Ishikawa (cell line): Measurements from ENCODE around the gene GLT6D1.

ENCODE experiments used
- EP300 ChIP-seq: IDR thresholded peaks from 2 replicates; pipeline ENCODE4 v1.6.1; 2012; ENCODE audit warnings: borderline replicate concordance
- FOXM1 ChIP-seq: IDR thresholded peaks from 2 replicates; pipeline ENCODE4 v1.6.1; 2012; ENCODE audit warnings: low read depth, borderline replicate concordance
- MAX ChIP-seq: IDR thresholded peaks from 2 replicates; pipeline ENCODE4 v1.6.1; 2012
- TEAD4 ChIP-seq: IDR thresholded peaks from 2 replicates; pipeline ENCODE4 v1.6.1; 2012
- TF ChIP-seq, protein P1 (sequence below): IDR thresholded peaks from 2 replicates; pipeline ENCODE4 v1.6.1; 2012
- TF ChIP-seq, protein P2 (sequence below): IDR thresholded peaks from 2 replicates; pipeline ENCODE4 v1.6.1; 2012; ENCODE audit warnings: low read depth, mild to moderate bottlenecking

GRCh38 chr9:135592625-135593024, 46.7 kb downstream of the GLT6D1 start:
- TF ChIP-seq MAX (no peak), EP300 (no peak), FOXM1 (no peak), TEAD4 (no peak)
- TF ChIP-seq, protein P1, sequence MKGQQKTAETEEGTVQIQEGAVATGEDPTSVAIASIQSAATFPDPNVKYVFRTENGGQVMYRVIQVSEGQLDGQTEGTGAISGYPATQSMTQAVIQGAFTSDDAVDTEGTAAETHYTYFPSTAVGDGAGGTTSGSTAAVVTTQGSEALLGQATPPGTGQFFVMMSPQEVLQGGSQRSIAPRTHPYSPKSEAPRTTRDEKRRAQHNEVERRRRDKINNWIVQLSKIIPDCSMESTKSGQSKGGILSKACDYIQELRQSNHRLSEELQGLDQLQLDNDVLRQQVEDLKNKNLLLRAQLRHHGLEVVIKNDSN, result no peak
- TF ChIP-seq, protein P2, sequence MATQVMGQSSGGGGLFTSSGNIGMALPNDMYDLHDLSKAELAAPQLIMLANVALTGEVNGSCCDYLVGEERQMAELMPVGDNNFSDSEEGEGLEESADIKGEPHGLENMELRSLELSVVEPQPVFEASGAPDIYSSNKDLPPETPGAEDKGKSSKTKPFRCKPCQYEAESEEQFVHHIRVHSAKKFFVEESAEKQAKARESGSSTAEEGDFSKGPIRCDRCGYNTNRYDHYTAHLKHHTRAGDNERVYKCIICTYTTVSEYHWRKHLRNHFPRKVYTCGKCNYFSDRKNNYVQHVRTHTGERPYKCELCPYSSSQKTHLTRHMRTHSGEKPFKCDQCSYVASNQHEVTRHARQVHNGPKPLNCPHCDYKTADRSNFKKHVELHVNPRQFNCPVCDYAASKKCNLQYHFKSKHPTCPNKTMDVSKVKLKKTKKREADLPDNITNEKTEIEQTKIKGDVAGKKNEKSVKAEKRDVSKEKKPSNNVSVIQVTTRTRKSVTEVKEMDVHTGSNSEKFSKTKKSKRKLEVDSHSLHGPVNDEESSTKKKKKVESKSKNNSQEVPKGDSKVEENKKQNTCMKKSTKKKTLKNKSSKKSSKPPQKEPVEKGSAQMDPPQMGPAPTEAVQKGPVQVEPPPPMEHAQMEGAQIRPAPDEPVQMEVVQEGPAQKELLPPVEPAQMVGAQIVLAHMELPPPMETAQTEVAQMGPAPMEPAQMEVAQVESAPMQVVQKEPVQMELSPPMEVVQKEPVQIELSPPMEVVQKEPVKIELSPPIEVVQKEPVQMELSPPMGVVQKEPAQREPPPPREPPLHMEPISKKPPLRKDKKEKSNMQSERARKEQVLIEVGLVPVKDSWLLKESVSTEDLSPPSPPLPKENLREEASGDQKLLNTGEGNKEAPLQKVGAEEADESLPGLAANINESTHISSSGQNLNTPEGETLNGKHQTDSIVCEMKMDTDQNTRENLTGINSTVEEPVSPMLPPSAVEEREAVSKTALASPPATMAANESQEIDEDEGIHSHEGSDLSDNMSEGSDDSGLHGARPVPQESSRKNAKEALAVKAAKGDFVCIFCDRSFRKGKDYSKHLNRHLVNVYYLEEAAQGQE, result no peak
